ENCODE measurements around the gene KCNMB2. TPM values are rescaled to one million over a fixed set of nuclear protein-coding genes. Genes with fewer than 3 reads are reported as not detected.
"Not testable (repeated sequence)": the region's sequence is repeated elsewhere in the genome, so short reads cannot be mapped to it uniquely, and the experiment has no call there.

The KCNMB2 gene
- total RNA-seq, 1 donor from 2014 or later, result not detected

DNA sequence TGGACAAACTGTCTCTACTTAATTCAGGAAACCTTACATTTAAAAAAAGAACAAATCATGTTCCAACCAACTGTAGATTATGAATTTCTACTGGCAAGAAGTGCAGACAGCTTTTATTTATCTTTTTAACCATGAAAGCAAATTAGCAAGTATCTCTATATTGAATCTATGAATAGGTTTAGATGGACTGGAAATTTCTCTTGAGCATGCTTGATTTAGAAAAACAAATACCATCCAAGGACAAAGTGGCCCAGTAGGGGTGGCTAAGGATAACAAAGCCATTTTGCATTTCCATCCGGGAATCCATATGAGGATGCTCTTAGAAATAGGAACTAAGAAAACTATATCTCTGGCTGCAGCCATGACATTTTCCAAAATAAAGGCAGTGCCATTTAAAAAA is 150.6 kb downstream of the KCNMB2 start:
- no peak for ATAC-seq
- DNase-seq (ENCODE audit: low spot score), result no peak

DNA sequence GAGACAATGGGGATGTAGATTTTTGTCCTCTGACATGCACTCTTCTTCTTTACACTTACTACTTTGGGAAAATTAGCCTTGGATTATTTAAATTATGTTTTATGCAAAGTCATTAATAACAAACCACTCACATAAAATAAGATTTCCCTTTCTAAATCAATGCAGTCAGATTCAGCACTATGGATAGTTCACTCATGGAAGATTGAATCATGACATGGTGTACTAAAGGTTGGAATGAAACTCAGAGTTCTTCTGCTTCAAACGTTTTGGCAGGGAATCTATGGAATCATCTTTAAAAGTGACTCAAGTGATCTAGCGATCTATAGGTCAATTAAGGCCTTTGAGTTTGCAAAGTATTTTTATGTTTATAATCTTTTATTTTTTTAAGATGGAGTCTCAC is 154.3 kb downstream of the KCNMB2 start:
- no peak for ATAC-seq
- DNase-seq (ENCODE audit: low spot score), result no peak

DNA sequence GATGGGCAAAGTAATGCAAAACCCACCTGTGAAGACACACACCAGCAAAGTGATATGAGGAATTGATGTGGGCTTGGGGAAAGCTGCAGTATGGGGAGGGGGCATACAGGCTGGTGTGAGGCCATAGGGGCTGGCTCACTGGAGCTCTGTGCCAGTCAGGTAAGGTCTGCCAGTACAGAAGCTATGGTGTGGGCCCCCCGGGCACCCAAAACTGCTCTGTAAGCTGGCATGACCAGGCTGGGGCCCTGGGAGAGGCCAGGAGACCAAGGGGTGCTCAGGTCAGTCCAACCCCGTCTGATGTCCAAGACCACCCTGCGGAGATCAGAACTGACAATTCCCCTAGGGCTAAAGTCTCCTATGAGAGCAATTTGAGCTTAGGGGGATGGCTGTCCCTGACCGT is 163.1 kb downstream of the KCNMB2 start:
- ATAC-seq (no peak), DNase-seq (ENCODE audit: low spot score) (no peak)

DNA sequence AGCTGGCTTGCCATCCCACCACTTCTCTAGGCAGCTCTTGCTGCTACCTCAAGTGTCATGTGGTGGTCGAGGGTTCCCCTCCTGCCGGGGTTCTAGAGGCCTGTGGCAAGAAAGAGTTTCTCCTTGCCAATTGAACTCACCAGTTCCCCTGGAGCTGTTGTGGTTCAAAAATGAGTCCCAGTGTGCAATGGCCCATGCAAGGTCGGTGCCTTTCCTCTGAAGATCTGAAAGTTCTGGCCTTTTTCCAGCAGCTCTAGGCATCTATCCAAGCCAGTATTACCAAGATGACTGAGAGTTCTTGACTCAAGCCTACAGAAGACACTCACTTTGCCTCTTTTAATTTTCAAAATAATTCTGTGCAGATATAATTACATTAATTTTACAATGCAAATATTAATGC is 163.6 kb downstream of the KCNMB2 start:
- DNase-seq (ENCODE audit: low spot score) (no peak), ATAC-seq (no peak)

DNA sequence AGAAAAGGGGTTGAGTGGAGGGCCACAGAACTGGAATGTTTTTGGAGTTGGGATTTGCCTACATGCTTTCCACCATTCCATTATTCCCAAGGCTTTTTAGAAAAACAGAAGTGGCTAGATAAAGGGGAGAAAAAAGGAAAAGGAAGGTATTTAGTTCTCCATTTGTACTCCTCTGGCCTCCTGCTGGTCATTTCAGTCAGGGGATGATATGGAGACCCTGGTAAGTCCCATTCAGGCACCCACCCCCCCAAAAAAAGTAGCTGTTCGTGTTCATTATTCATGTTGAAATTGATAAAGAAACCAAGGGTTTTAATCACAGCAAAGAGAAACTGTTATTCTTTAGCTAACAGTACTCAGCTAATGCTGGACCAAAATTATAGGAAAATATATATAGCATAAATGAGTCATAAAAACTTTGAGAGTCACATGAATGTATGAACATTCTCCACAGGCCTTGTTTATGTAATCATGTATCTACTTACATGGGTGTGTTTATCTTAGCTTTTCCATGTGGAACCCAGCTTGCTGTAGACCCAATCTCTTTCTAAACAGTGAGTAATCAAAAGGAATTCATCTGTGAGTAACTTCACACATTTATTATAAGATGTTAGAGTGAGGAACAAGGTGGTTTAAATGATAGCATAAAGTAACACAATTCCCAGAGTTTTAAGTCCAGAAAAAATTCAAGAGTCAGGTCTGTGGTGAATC is 167.2 kb downstream of the KCNMB2 start:
- ATAC-seq, result no peak
- no peak for DNase-seq (ENCODE audit: low spot score)

DNA sequence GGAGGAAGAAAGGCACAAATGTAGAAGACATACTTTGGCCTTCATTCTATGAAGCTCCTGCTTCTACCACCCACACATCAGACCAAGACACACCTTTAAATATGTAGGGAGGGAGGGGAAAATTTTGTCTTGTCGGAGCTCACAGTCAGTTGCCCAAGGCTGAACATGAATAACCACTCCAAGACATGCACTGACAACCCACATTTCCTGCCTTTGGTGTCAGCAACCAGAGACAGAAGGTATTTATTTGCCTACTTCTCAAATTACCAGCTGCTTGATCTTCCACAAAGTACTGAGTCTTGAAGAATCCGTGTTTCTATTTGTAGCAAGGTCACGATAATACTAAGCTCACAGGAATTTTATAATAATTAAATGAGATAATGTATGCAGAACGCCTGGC is 169.7 kb downstream of the KCNMB2 start:
- no peak for DNase-seq (ENCODE audit: low spot score)
- ATAC-seq, result no peak

DNA sequence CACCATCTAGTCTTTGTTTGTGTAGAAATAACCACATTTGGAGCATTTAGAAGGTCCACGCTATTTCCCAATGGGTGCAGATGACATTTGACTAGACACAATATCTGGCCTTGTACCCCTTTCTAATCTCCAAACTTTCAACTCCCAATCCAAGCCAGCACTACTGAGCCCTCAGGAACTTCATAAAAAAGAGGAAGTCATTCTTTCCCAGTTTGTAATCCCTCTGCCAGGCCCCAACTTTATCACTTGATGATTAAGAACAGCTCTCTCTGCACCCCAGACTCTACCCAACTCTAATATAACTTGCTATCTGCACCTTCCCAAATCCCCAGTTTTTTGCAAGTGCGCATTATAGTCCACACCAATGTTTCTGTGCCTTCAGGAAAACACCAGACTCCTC is 170.2 kb downstream of the KCNMB2 start:
- ATAC-seq, result no peak
- DNase-seq (ENCODE audit: low spot score), result no peak

DNA sequence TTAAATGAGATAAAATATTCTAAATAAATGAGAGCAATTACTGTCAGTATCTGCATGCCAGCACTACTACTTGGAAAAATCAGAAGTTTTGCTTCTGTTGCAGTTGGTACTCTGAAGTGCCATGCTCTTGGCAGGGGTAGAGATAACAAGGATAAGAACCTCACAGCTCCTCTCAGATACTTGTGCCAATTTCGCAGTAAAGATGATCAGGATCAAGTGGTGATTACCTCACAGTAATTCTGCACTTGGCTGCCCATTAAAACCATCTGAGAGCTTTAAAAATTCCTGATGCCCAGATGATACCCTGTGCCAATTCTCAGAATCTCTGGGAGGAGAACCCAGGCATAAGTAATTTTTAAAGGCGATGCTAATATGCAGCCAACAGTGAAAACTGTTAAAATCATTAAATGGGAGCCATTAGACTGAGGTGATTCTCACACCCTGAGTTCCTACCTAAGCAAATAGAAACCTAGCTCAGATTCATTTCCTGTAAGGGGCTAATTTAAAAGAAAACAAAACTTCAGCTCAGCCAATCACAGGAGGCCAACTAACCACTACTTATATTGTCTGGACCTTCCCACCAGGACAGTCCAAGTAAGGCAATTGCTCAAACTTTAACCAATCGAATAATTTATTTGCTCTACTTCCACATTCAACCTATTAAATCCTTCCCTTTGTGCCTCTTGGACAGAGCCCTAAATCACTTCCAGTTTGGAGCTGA is 171.2 kb downstream of the KCNMB2 start:
- ATAC-seq (no peak), DNase-seq (ENCODE audit: low spot score) (no peak)

DNA sequence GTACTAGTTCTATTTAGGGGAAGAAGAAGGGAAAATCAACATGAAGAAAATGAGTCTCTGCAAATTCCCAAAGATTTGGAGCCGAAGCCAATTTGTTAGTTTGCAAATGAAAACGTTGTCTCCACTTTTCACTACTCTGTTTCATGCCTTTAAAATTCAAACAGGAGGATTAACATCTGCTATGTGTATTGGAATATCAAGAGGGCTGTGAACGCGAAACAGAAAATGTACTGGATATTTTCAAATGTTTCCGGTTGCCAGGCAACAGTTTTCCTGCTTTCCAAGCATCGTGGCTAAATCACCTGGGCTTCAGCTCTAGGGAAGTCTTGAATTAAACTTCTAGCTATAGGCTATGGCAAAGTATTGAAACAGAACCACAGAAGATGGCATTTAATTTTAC is 172.8 kb downstream of the KCNMB2 start:
- ATAC-seq (no peak), DNase-seq (ENCODE audit: low spot score) (no peak)

DNA sequence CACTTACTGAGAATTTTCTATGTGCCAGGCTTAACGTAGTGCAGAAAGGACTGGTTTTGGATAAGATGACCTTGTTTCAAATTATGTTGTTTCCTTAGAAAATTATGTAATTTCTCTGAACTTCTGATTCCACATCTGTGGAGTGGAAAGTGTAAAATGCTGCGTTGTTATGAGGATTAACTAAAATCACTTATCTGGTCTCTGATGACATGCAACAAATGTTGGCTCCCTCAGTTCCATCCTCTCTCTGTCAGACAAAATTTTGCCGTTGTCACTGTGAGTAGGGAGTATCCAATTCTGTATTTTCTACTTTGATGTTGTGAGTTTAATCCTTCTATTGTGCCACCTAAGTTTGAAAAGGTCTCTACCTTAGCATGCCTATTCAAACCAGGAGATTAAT is 175.5 kb downstream of the KCNMB2 start:
- no peak for DNase-seq (ENCODE audit: low spot score)
- no peak for ATAC-seq

DNA sequence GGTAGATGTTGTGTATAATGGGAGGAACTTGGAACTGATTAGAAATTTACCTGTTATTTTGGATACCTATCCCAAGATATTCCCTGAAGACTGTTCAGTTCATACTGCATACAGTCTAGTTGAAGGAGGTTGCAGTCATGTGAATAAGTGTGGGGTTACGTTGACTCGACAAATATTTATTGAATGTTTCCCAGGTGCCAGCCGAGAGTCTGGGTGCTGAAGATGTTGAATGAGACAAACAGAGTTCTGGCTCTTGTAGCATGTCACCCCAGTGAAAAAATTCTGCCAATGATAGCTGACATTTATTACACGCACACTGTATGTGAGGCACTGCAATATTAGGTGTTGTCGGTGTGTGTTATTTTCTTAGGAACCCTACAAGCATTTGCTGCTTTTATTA is 176.0 kb downstream of the KCNMB2 start:
- no peak for ATAC-seq
- no peak for DNase-seq (ENCODE audit: low spot score)

DNA sequence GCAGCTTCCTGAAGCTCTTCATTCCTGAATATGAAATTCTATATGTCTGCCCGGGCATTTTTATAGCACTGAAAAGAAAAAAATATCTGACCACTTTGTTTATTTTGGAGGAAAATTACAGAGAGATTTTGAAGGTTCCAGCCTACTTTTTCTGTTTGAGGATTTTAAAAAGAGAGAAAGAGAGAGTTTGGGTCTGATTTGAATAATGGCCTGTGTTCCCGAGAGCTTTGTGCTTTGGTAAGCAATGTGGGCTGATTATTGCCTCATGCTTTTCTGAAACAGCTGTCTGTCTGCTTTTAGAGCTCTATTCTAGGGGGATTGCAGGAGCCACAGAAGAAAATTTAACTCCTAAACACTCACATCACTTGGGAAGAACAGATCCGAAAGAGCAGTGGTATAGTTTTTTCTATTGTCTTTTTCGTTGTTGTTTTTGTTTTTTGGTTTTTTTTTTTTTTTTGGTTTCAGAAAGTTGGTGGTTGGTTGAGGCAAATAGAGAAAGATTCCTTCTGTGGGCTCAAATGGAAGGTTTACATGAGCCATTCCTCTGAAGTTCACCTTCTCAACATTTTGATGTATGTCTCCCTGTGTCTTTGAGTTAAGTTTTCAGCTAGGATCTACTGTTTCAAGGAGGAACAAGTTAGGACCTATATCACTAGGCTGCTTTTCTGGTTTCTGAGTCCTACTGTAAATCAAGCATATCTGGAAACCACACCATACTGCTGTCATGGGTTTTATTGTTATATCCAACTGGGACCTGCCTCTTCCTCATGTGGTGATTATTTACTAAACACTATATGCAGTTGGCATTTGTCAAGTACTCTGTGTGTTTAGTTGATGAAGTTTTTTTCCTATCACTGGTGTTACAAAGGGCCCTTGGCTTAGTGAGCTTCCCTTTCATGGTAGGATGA is 178.9 kb downstream of the KCNMB2 start:
- ATAC-seq (no peak), DNase-seq (ENCODE audit: low spot score) (no peak)

DNA sequence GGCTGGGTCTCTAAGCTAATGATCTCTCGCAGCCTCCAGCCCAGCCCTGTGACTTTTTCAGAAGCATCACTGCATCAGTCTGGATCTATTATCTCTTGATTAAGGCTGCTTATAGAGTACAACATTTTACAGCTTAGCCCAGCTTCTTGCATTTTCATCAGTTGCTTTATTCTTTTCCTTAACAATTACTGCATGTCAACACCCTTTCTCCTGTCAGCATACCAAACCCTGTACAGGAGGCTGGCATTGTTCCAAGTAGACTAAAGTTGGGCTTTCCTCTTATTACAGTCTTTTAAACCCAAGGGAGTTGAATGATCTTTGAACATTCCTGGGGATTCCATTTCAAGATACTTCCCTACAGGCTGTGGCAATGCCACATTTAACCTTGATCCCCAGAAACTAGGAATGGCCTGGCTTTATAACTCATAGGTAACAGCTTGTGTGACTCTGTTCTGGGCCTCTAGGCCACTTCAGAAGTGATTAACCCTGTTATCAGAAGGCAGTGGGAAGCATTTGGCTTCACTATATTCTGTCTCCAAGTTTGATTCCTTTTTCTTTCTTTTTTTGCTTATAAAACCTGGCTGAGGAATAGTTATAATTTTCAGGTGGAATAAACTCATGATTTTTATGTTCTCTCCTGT is 182.9 kb downstream of the KCNMB2 start:
- ATAC-seq, result no peak
- no peak for DNase-seq (ENCODE audit: low spot score)

DNA sequence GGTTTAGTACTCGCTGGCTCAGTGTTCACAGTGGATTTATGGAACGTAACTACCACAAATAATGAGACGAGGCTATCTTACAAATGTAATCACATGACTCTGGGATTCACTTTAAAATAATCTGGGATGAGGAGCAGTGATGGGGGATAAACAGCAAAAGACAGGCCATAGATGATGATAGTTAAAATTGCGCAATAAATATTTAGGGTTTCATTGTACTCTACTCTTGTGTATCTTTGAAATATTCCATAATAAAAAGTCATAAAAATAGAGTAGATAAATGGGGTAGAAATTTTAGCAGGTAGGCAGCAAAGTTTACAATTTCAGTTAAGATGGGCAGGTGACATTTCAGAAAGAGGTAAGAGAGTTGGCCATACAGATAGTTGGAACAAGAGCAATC is 196.6 kb downstream of the KCNMB2 start:
- DNase-seq (ENCODE audit: low spot score) (no peak), ATAC-seq (no peak)

DNA sequence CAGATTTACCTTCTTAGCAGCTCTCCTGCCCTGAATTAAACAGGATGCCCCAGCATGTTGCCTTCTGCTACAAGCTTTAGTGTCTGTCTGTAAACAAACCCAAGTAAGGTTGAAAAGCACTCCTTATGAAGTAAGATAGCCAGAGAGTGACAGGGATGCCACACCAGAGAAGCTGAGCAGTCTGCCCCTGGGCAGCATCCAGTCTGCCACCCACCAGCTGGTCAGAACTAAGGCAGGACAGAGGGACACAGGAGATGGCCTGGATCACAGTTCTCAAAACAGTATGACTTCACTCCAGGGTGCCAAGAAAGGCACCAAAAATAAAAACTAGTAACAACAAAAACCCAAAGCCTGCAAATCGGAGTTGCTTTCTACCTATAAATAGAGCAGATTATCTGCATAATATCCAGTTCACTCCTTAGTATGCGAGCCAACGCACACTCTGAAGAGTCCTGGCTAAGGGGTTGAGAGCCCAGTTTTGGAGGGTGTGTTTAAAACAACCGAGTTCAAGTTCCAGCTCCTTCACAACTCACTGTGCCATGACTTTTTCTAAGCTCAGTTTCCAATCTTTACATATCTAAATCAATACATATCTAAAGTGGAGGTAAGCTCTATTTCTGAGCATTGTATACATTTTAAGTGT is 198.9 kb downstream of the KCNMB2 start:
- no peak for ATAC-seq
- no peak for DNase-seq (ENCODE audit: low spot score)

DNA sequence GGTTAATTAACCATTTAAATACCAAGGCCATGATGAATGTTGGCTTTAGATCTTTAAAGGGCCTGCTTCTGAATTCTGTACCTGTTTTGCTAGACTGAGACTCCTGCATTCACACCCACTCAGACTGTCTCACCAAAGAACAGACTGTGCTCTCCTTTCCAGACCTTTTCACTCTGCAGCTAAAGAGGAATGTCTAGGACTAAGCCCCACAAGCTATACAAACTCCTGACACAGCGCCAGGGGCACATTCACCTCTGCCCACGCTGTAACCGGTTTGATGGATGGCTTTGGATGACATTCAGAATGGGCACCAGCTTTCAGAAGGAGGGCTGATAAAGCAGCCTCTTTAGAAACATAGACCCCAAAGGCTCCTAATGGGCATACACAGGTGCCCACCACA is 200.1 kb downstream of the KCNMB2 start:
- no peak for ATAC-seq
- DNase-seq (ENCODE audit: low spot score), result no peak

DNA sequence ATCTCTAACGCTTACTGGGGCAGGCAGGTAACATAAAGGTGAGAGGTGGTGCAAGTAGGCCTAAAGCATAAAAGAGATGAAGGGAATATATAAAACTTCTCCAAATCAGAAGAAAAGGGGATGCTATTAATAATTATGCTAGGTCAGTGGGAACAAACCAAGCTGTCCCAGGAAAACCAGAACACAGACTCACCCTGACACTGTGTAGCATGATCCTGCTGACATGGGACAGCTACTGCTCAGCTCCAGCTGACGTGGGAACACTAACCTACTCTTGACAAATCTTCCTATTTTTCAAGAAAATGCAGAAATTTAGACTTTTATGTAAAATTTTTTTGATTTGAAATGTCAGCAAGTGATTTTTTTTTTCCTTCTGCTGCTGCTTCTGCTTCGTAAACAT is 203.5 kb downstream of the KCNMB2 start:
- no peak for DNase-seq (ENCODE audit: low spot score)
- ATAC-seq, result no peak

DNA sequence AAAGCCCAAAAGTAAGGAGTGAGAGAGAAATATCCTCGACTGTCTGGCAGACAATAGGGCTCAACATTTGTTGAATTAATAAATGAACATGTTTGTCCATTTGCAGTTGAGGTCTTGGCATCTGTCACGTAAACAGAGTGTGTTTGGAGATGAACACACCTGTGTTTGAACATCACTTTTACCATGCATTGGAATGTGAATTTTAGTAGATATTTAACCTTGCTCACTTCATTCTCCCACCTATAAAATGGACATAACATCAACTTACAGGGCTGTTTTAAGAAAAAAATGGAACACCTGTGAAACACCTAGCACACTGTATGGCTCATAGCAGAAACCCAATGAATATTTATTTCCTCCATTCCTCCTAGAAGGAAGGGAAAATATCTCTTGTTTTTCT is 204.8 kb downstream of the KCNMB2 start:
- ATAC-seq, result no peak
- no peak for DNase-seq (ENCODE audit: low spot score)

DNA sequence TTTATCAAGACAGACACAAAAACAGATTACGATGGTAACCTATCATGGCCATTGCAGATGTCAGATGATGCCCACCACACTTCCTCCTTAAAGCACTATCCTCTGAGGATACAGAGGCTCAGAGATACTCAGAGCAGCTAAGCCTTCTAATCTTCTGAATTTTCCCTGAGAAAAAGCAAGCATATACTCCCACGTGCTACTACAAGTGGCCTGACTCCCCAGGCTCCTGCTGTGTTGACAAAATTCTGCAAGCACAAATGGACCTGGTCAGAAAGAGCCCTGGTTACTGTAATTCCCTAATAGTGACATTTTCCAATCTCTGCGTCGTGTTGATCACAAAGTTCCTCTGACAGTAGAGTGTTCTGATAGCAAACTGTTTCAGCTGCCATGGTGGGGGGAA is 207.1 kb downstream of the KCNMB2 start:
- DNase-seq (ENCODE audit: low spot score) (no peak), ATAC-seq (no peak)

DNA sequence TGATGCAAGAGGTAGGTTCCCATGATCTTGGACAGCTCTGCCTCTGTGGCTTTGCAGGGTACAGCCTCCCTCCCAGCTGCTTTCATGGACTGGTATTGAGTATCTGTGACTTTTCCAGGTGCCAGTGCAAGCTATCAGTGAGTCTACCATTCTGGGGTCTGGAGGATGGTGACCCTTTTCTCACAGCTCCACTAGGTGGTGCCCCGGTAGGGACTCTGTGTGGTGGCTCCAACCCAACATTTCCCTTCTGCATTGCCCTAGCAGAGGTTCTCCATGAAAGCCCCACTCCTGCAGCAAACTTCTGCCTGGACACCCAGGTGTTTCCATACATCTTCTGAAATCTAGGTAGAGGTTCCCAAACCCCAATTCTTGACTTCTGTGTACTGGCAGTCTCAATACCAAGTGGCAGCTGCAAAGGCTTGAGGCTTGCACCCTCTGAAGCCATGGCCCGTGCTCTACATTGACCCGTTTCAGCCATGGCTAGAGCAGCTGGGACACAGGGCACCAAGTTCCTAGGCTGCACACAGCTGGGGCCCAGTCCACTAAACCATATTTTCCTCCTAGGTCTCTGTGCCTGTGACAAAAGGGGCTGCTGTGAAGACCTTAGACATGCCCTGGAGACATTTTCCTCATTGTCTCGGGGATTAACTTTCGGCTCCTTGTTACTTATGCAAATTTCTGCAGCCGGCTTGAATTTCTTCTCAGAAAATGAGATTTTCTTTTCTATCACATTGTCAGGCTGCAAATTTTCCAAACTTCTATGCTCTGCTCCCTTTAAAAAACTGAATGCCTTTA is 209.8 kb downstream of the KCNMB2 start:
- not testable (repeated sequence) for ATAC-seq; DNase-seq (ENCODE audit: low spot score)

All from left lobe of liver (tissue), 2 donors.